GM23248 (cell line): Measurements from ENCODE around the gene PLPP2. TPM values are rescaled to one million over a fixed set of nuclear protein-coding genes. Genes with fewer than 3 reads are reported as not detected.

Source experiments
- DNase-seq: peaks from one replicate; pipeline ENCODE4 v3.0.0-alpha.2; 2015
- H2AFZ ChIP-seq: fragments of 200-600 bp; sonication (generic); 2 replicates; pipeline ENCODE4 v1.6.1; 2016; ENCODE audit warnings: antibody characterized with exemption
- H3F3A ChIP-seq: fragments of 200-600 bp; sonication (generic); 2 replicates; pipeline ENCODE4 v1.6.1; 2016; ENCODE audit warnings: mild to moderate bottlenecking, antibody characterized with exemption, mixed run types; ENCODE audit not compliant: insufficient read depth
- H3K27ac ChIP-seq: fragments of 200-600 bp; sonication (generic); 2 replicates; pipeline ENCODE4 v1.5.1; 2016; ENCODE audit warnings: mild to moderate bottlenecking
- H3K27me3 ChIP-seq: fragments of 200-600 bp; sonication (generic); replicated peaks from 2 replicates; pipeline ENCODE4 v1.6.1; 2016; ENCODE audit warnings: mild to moderate bottlenecking; ENCODE audit not compliant: insufficient read depth
- H3K36me3 ChIP-seq: fragments of 200-600 bp; sonication (generic); 2 replicates; pipeline ENCODE4 v1.6.1; 2016; ENCODE audit warnings: low read depth, mild to moderate bottlenecking
- H3K4me1 ChIP-seq: fragments of 200-600 bp; sonication (generic); 2 replicates; pipeline ENCODE4 v1.6.1; 2016; ENCODE audit warnings: mild to moderate bottlenecking; ENCODE audit not compliant: insufficient read depth
- H3K4me2 ChIP-seq: fragments of 200-600 bp; sonication (generic); one replicate; pipeline ENCODE4 v1.6.1; 2016; ENCODE audit warnings: mild to moderate bottlenecking; ENCODE audit not compliant: unreplicated experiment
- H3K4me3 ChIP-seq: fragments of 200-600 bp; sonication (generic); 2 replicates; pipeline ENCODE4 v1.5.1; 2016; ENCODE audit warnings: mild to moderate bottlenecking
- H3K79me2 ChIP-seq: fragments of 200-600 bp; sonication (generic); 2 replicates; pipeline ENCODE4 v1.6.1; 2016; ENCODE audit warnings: mild to moderate bottlenecking; ENCODE audit not compliant: insufficient read depth
- H3K9ac ChIP-seq: fragments of 200-600 bp; sonication (generic); 2 replicates; pipeline ENCODE4 v1.6.1; 2016; ENCODE audit warnings: mild to moderate bottlenecking
- H3K9me2 ChIP-seq: fragments of 200-600 bp; sonication (generic); 2 replicates; pipeline ENCODE4 v1.6.1; 2016; ENCODE audit warnings: mixed run types, mild to moderate bottlenecking, moderate library complexity; ENCODE audit not compliant: insufficient read depth
- H3K9me3 ChIP-seq: fragments of 200-600 bp; sonication (generic); one replicate; pipeline ENCODE4 v1.6.1; 2017; ENCODE audit warnings: low read depth
- H4K20me1 ChIP-seq: fragments of 200-600 bp; sonication (generic); 2 replicates; pipeline ENCODE4 v1.6.0; 2016; ENCODE audit not compliant: insufficient read depth
- EZH2 ChIP-seq: fragments of 200-600 bp; sonication (generic); IDR thresholded peaks from 2 replicates; pipeline ENCODE4 v1.6.1; 2018; ENCODE audit warnings: antibody characterized with exemption, mild to moderate bottlenecking; ENCODE audit not compliant: insufficient read depth, poor library complexity, severe bottlenecking
- EZH2phosphoT487 ChIP-seq: fragments of 200-600 bp; sonication (generic); IDR thresholded peaks from 2 replicates; pipeline ENCODE4 v1.6.1; 2018; ENCODE audit warnings: antibody characterized with exemption, moderate library complexity, mild to moderate bottlenecking, low read depth; ENCODE audit not compliant: insufficient read depth
- WGBS, 2 experiments: methylation state at CpG; one replicate each; pipeline ENCODE4 v1.1.6; 2015 to 2017; ENCODE audit warnings: low lambda C conversion rate in 2 of 2, low coverage in 1 of 2; ENCODE audit errors: missing lambda C conversion rate in 2 of 2; 5-methylcytosine and 5-hydroxymethylcytosine counted together
- in situ Hi-C: fragments of 300-500 bp; cut with MboI; formaldehyde crosslinking; loops from 2 replicates; pipeline ENCODE4 v1.15.0; 2020
- polyA plus RNA-seq: library from polyadenylated mRNA; unstranded; fragments of >200 nt; fragmentation: Nextera tagmentation; extraction: Ambion mirVana; gene quantifications from 2 replicates; pipeline ENCODE4 v1.2.1, GENCODE V29; 2016
- total RNA-seq: library from RNA; depleted of rRNA; stranded (reverse); fragments of >200 nt; shearing (Covaris generic); gene quantifications from 2 replicates; pipeline ENCODE4 v1.2.3, GENCODE V29; 2014

Gene PLPP2
- total and polyA plus RNA-seq, 2 experiments from 2014 or later: 1.3 to 1.4 TPM

DNA sequence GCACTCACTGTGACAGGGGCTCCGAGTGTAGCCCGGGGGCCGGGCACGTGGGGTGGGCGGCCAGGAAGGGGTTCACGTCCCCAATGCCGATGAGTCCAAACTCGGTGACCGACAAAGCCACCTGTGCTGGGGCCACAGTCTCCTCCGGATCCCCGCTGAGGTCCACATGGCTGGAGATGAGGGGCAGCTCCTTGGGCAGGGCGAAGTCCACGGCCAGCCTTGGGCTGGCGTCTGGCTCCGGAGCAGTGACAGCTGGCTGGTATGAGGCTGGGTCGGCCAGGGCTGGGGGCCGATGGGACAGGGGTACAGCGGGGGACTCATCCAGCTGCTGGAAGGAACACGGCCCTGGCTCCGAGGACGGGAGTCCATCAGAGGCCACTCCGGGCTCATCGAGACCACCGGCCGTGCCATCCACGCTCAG is 15.9 kb upstream of the PLPP2 start:
- H4K20me1 ChIP-seq: no peaks in the 10 kb centered on the region
- no peaks in the 10 kb centered on the region for H3F3A ChIP-seq
- 90 to 96% methylated on average over 23 to 25 of the region's 26 CpGs for WGBS, 2 experiments

DNA sequence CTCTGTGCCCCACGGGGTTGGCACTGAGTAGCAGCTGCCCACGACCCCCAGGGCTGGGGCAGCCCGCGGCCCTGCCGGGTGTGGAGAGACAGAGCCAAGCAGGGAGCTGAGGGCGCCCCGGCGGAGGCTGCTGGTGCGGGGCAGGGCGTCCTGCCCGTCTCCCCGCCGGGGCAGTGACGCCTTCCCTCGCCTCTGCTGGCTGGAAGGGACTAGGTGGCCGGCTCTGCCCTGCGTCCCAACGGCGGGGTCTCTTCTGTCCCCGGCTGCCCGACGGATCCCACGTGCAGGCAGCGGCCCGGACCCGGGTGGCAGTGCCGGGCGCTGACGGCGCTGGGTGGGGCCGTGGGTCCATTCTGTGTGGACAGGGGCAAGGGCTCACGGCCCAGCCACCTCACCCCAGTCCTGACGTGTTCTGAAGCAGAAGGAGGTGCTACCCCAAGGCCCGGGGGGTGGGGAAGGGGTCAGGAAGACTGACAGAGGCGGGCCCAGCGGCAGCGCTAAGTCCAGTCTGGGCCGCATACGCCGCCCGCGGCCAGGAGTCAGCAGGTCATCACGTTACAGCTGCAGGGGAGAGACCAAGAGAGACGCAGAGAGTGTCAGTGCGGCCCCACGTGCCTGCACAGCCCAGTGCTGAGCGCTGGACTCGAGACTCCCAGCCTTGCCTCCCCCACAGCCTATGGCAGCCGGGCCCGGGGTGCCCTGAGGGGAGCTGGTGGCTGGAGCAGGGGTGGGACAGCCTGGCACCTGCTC is 15.1 kb upstream of the PLPP2 start:
- Histone ChIP-seq H3K4me2 (no peak overlapping the region), H3K4me1 (no peaks in the 10 kb centered on the region), H3K4me3 (no peak overlapping the region), H4K20me1 (no peaks in the 10 kb centered on the region), H2AFZ (no peak overlapping the region), H3K9ac (no peak overlapping the region), H3F3A (no peaks in the 10 kb centered on the region), H3K79me2 (peaks cover 15% of the 10 kb centered on the region), H3K36me3 (no peaks in the 10 kb centered on the region), H3K27me3 (no peaks in the 10 kb centered on the region), H3K9me3 (no peaks in the 10 kb centered on the region), H3K27ac (no peak overlapping the region), H3K9me2 (no peaks in the 10 kb centered on the region)
- no peak for DNase-seq
- no peak for TF ChIP-seq EZH2
- no peak for TF ChIP-seq EZH2phosphoT487
- in situ Hi-C loops: no loop called here
- 96 to 97% methylated on average over 43 to 50 of the region's 50 CpGs for WGBS, 2 experiments

More for the DNA sequence above, 15.9 kb upstream of the PLPP2 start:
- H3K4me1 ChIP-seq: no peaks in the 10 kb centered on the region
- in situ Hi-C loops: no loop called here
- no peak overlapping the region for H3K27ac ChIP-seq
- no peaks in the 10 kb centered on the region for H3K9me2 ChIP-seq
- H2AFZ ChIP-seq: no peak overlapping the region
- H3K9ac ChIP-seq: no peak overlapping the region
- no peaks in the 10 kb centered on the region for H3K27me3 ChIP-seq
- no peak overlapping the region for H3K4me2 ChIP-seq
- H3K9me3 ChIP-seq: no peaks in the 10 kb centered on the region
- DNase-seq: no peak
- TF ChIP-seq EZH2phosphoT487 (no peak), EZH2 (no peak)
- H3K79me2 ChIP-seq: peaks cover 15% of the 10 kb centered on the region
- H3K36me3 ChIP-seq: no peaks in the 10 kb centered on the region
- H3K4me3 ChIP-seq: no peak overlapping the region

DNA sequence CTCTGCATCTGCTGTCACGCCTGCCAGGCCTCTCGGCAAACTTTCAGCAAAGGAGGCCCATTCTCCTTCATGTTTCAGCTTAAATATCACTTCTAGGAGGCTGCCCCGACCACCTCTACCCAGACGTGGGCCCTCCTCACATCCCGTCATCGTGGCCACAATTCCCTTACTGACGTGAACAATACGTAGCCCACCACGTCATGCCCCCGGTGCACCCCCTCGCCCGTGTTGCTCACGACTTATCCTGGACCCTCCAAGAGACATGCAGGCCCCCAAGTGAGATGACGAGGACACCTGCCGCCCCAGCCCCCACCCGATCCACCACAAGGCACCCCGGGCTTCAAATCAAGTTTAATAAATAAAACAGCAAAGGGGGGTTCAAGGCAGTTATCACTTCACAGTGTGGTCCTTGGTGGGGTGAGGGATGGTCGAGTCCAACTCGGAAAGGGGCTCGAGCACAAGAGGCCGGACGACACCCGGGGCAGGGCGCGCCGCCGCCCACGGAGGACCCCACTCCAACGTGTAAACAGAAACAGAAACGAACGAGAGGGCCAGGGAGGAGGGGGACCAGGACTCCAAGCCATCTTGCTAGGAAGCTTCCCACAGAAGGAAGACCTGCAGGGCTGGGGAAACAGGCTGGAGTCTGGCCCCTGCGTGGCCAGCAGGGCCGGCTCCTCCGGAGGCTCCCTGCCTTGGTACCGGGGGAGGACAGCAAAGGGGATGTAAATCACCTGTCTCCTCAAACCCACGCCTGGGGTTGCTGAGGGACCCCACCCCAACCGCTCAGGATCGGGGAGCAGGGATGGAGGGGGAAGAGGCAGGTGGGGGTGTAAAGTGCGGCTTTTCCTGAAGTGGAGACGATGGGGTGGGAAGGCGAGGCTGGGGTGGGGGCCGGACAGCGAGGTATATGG is 14.3 kb upstream of the PLPP2 start:
- H3K4me3 ChIP-seq: no peak overlapping the region
- H3F3A ChIP-seq: no peaks in the 10 kb centered on the region
- no peak overlapping the region for H3K9ac ChIP-seq
- in situ Hi-C loops: no loop called here
- H3K79me2 ChIP-seq: peaks cover 8% of the 10 kb centered on the region; the same call in 1 of the 2 replicates
- H3K36me3 ChIP-seq: no peaks in the 10 kb centered on the region
- H2AFZ ChIP-seq: no peak overlapping the region
- WGBS, 2 experiments: 93 to 96% methylated on average over 38 to 43 of the region's 43 CpGs
- no peak for DNase-seq
- H3K27me3 ChIP-seq: no peaks in the 10 kb centered on the region
- H3K4me1 ChIP-seq: no peaks in the 10 kb centered on the region
- H4K20me1 ChIP-seq: no peaks in the 10 kb centered on the region
- no peaks in the 10 kb centered on the region for H3K9me2 ChIP-seq
- H3K9me3 ChIP-seq: no peaks in the 10 kb centered on the region
- TF ChIP-seq EZH2 (no peak), EZH2phosphoT487 (no peak)
- H3K27ac ChIP-seq: no peak overlapping the region
- no peak overlapping the region for H3K4me2 ChIP-seq

DNA sequence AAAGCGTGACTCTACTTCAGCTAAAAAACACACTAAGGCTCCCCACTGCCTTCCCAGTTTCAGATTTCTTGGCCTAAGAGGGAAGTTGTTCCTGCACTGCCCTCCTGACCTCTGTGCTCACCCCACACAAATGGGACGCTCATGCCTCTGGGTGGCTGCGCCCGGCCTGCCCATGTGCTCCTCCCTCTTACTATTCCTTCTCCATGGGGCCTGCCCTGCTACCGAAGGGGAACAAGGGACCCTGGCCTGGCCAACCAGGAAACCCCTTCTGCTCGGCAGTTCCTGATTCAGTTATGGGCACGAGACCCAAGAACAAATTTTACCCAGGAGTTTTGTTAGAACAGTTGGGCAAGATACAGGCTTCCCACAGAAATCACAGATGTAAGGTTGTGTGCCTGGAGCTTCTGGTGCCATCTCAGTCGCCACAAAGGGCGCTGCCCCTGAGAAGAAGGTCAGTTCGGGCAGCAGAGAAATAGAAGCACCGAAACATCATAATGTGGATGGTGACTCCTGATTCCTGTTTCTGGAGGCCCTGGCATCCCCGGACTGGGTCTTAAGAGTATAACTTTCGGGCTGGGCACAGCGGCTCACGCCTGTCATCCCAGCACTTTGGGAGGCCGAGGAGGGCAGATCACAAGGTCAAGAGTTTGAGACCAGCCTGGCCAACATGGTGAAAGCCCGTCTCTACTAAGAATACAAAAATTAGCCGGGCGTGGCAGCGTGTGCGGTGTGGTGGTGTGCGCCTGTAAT is 5.4 kb upstream of the PLPP2 start:
- Histone ChIP-seq H4K20me1 (no peaks in the 10 kb centered on the region), H3K9me3 (no peaks in the 10 kb centered on the region), H3K9ac (no peak overlapping the region), H3K27ac (no peak overlapping the region), H3K79me2 (no peaks in the 10 kb centered on the region), H3K36me3 (no peaks in the 10 kb centered on the region), H3K4me2 (no peak overlapping the region), H3F3A (peaks cover 6% of the 10 kb centered on the region; the same call in 1 of the 2 replicates), H2AFZ (no peak overlapping the region), H3K9me2 (no peaks in the 10 kb centered on the region), H3K27me3 (peaks cover 17% of the 10 kb centered on the region; the same call in 1 of the 2 replicates), H3K4me1 (no peaks in the 10 kb centered on the region), H3K4me3 (no peak overlapping the region)
- in situ Hi-C loops: no loop called here
- no peak for TF ChIP-seq EZH2
- TF ChIP-seq EZH2phosphoT487: no peak
- 78 to 82% methylated on average over 22 of the region's 22 CpGs for WGBS, 2 experiments
- no peak for DNase-seq
